ENCODE measurements around the gene HEATR9.

GRCh38 chr17:35825206-35825605 is 43.5 kb downstream of the HEATR9 start:
- TF ChIP-seq YY1 (IDR thresholded peaks at IDR 0.05; ENCODE audit: insufficient read depth, insufficient read length): no peak
- no peak for TF ChIP-seq SUZ12 (IDR thresholded peaks at IDR 0.05; ENCODE audit: extremely low read depth, insufficient read depth, insufficient read length)
